Measurements from ENCODE around the gene ZNF783. TPM values are rescaled to one million over a fixed set of nuclear protein-coding genes. Genes with fewer than 3 reads are reported as not detected.

ZNF783 gene
- total and polyA plus RNA-seq, 2 donors (not counting 1 experiment from before 2014, with no cell fraction given), result 3.3 to 11.4 TPM

DNA sequence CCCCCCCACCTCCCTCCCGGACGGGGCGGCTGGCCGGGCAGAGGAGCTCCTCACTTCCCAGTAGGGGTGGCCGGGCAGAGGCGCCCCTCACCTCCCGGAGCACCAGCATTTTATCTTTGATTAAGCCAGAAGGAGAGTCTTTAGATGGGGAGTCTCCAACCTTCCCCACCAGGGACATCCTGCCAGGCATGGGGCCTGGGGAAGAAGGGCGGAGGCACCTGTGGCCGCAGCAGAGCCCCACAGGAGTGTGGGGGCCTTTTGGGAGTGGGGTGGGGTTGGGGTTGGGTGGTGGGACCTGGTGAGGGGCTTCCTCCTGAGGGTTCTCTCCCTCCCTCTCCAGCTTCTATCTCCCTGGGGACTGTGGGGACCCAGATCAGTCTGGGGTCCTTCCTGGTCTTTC is 18.2 kb downstream of the ZNF783 start:
- Histone ChIP-seq H3K4me1 (ENCODE audit: control insufficient read depth, extremely low read depth, insufficient read depth, low read length) (no peaks in the 10 kb centered on the region), H2AFZ (ENCODE audit: low read length) (no peak overlapping the region), H3K36me3 (ENCODE audit: control insufficient read depth, insufficient read depth, low read length) (peaks cover 11% of the 10 kb centered on the region), H3K4me3 (replicated peaks in 1 of 4; ENCODE audit: control extremely low read depth in 1 of 4, insufficient read depth in 1 of 4, low read depth in 3 of 4, low read length in 4 of 4) (no peak overlapping the region), H3K27me3 (ENCODE audit: control insufficient read depth, insufficient read depth, low read length) (no peaks in the 10 kb centered on the region), H3K79me2 (ENCODE audit: control insufficient read depth, insufficient read depth, low read length) (no peaks in the 10 kb centered on the region), H3K9ac (ENCODE audit: insufficient read depth, low read length) (no peak overlapping the region), H3K27ac (ENCODE audit: insufficient read depth, low read length) (no peak overlapping the region), H3K9me3 (ENCODE audit: control insufficient read depth, insufficient read depth, low read depth, low read length) (no peaks in the 10 kb centered on the region), H3K4me2 (ENCODE audit: extremely low read depth, insufficient read depth, low read length) (no peak overlapping the region), H4K20me1 (ENCODE audit: control insufficient read depth, extremely low read depth, insufficient read depth, low read length) (no peaks in the 10 kb centered on the region)
- DNase-seq (ENCODE audit: low read depth in 2 of 2), result no peak
- no peak for TF ChIP-seq EZH2 (IDR thresholded peaks at IDR 0.05; ENCODE audit: low read length, missing control alignments)
- TF ChIP-seq, protein P1, sequence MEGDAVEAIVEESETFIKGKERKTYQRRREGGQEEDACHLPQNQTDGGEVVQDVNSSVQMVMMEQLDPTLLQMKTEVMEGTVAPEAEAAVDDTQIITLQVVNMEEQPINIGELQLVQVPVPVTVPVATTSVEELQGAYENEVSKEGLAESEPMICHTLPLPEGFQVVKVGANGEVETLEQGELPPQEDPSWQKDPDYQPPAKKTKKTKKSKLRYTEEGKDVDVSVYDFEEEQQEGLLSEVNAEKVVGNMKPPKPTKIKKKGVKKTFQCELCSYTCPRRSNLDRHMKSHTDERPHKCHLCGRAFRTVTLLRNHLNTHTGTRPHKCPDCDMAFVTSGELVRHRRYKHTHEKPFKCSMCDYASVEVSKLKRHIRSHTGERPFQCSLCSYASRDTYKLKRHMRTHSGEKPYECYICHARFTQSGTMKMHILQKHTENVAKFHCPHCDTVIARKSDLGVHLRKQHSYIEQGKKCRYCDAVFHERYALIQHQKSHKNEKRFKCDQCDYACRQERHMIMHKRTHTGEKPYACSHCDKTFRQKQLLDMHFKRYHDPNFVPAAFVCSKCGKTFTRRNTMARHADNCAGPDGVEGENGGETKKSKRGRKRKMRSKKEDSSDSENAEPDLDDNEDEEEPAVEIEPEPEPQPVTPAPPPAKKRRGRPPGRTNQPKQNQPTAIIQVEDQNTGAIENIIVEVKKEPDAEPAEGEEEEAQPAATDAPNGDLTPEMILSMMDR (conservative IDR thresholded peaks at IDR 0.05 in 1 of 2, IDR thresholded peaks at IDR 0.05 in 1 of 2; ENCODE audit: low read depth in 1 of 2, low read length in 2 of 2), result no peak

DNA sequence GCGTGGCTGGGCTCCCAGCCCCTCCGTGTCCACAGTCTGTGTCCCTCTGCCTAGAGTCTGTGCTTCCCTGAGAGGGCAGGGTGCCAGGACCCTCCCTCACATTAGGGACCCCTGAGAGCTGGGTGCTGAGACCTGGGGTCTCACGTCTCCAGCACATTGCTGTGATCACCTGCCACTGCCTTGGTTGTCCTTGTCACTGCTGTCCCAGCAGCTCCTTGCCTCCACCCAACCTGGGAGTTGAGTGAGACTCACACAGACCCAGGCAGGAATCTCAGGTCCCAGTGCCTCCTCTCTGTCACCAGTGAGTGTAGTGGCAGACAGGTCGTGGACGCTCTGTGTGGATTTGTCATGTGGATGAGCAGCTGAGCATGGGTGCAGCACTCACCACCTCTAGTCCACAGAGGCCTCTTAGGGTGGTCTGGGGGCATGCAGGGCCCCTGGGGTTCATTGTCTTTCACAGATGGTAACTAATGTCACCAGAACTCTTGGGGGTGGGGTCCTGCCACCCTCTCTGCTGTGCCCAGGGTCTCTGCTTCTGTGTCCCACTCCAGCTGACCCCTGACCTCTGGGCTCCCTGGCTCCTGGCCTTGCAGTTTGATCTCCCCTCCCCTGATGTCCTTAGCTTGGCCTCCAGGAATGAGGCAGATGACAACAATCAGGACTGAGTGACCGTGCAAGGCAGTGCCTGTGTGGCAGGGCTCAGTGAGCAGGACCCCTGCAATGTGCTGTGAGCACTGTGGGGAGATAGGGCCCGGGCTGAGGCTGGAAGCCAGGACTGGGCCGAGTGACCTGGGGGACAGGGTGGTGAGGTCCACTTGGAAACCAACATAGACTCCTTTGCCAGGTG is 18.9 kb downstream of the ZNF783 start:
- DNase-seq (ENCODE audit: low read depth in 2 of 2), result no peak
- Histone ChIP-seq H3K27ac (ENCODE audit: insufficient read depth, low read length) (no peak overlapping the region), H3K36me3 (ENCODE audit: control insufficient read depth, insufficient read depth, low read length) (peaks cover 11% of the 10 kb centered on the region), H3K4me1 (ENCODE audit: control insufficient read depth, extremely low read depth, insufficient read depth, low read length) (no peaks in the 10 kb centered on the region), H4K20me1 (ENCODE audit: control insufficient read depth, extremely low read depth, insufficient read depth, low read length) (no peaks in the 10 kb centered on the region), H3K9ac (ENCODE audit: insufficient read depth, low read length) (no peak overlapping the region), H2AFZ (ENCODE audit: low read length) (no peak overlapping the region), H3K4me3 (replicated peaks in 1 of 4; ENCODE audit: control extremely low read depth in 1 of 4, insufficient read depth in 1 of 4, low read depth in 3 of 4, low read length in 4 of 4) (no peak overlapping the region), H3K4me2 (ENCODE audit: extremely low read depth, insufficient read depth, low read length) (no peak overlapping the region), H3K79me2 (ENCODE audit: control insufficient read depth, insufficient read depth, low read length) (no peaks in the 10 kb centered on the region), H3K27me3 (ENCODE audit: control insufficient read depth, insufficient read depth, low read length) (no peaks in the 10 kb centered on the region), H3K9me3 (ENCODE audit: control insufficient read depth, insufficient read depth, low read depth, low read length) (no peaks in the 10 kb centered on the region)
- TF ChIP-seq, protein P1 (conservative IDR thresholded peaks at IDR 0.05 in 1 of 2, IDR thresholded peaks at IDR 0.05 in 1 of 2; ENCODE audit: low read depth in 1 of 2, low read length in 2 of 2), result no peak
- no peak for TF ChIP-seq EZH2 (IDR thresholded peaks at IDR 0.05; ENCODE audit: low read length, missing control alignments)

DNA sequence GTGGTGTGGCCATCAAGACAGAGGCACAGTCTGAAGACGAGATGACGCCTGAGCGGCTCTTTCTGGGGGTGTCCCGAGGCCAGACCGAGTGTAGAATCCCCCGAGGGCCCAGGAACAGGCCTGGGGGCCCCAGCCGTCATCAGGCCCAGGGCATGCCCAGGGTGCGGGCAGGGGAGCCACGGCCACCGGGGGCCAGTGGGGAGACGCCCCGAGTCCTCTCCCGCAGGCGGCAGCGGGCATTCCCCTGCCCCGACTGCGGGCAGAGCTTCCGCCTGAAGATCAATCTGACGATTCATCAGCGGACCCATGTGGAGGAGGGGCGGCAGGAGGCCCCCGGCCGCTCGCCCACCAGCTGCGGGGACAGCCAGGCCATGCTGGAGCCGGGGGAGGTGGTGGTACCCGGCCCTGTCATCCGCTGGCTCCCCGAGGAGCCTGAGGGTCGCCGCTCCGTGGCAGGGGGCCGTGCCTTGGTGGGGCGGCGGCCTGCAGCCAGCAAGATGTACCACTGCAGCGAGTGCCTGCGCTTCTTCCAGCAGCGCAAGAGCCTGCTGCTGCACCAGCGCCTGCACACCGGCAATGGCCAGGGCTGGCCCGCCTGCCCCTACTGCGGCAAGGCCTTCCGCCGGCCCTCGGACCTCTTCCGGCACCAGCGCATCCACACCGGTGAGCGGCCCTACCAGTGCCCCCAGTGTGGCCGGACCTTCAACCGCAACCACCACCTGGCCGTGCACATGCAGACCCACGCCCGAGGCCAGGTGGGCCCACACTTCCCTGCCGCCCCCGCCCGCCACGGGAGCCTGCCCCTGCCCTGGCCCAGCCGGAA is 19.7 kb downstream of the ZNF783 start:
- no peak overlapping the region for H3K4me3 ChIP-seq (replicated peaks in 1 of 4; ENCODE audit: control extremely low read depth in 1 of 4, insufficient read depth in 1 of 4, low read depth in 3 of 4, low read length in 4 of 4)
- H3K27me3 ChIP-seq (ENCODE audit: control insufficient read depth, insufficient read depth, low read length), result no peaks in the 10 kb centered on the region
- peaks cover 11% of the 10 kb centered on the region for H3K36me3 ChIP-seq (ENCODE audit: control insufficient read depth, insufficient read depth, low read length)
- no peaks in the 10 kb centered on the region for H4K20me1 ChIP-seq (ENCODE audit: control insufficient read depth, extremely low read depth, insufficient read depth, low read length)
- H3K4me1 ChIP-seq (ENCODE audit: control insufficient read depth, extremely low read depth, insufficient read depth, low read length), result no peaks in the 10 kb centered on the region
- no peak overlapping the region for H3K4me2 ChIP-seq (ENCODE audit: extremely low read depth, insufficient read depth, low read length)
- no peak overlapping the region for H3K27ac ChIP-seq (ENCODE audit: insufficient read depth, low read length)
- no peaks in the 10 kb centered on the region for H3K9me3 ChIP-seq (ENCODE audit: control insufficient read depth, insufficient read depth, low read depth, low read length)
- H3K9ac ChIP-seq (ENCODE audit: insufficient read depth, low read length), result no peak overlapping the region
- DNase-seq (ENCODE audit: low read depth in 2 of 2), result no peak
- no peak overlapping the region for H2AFZ ChIP-seq (ENCODE audit: low read length)
- no peaks in the 10 kb centered on the region for H3K79me2 ChIP-seq (ENCODE audit: control insufficient read depth, insufficient read depth, low read length)
- TF ChIP-seq, protein P1 (conservative IDR thresholded peaks at IDR 0.05 in 1 of 2, IDR thresholded peaks at IDR 0.05 in 1 of 2; ENCODE audit: low read depth in 1 of 2, low read length in 2 of 2), result no peak
- no peak for TF ChIP-seq EZH2 (IDR thresholded peaks at IDR 0.05; ENCODE audit: low read length, missing control alignments)
